HepG2 (cell line): ENCODE measurements around the gene TEAD3. TPM values are rescaled to one million over a fixed set of nuclear protein-coding genes. Genes with fewer than 3 reads are reported as not detected.

Experiments
- ATAC-seq: fragments of 200-7000 bp; cut with Tn5 transposase; 3 replicates; pipeline ENCODE4 v1.9.1; 2020; ENCODE audit warnings: mild to moderate bottlenecking, moderate library complexity
- BruUV-seq: library from RNA; stranded (reverse); fragments of 400-500 nt; replicated peaks from 2 replicates; lab custom pipeline; 2021; lab: Mats Ljungman, UMichigan
- CTCF ChIA-PET: fragments of 300-600 bp; formaldehyde crosslinking; extraction: SDS; loops from one replicate; lab custom pipeline; 2021; ENCODE audit warnings: low total read pairs, inconsistent platforms, low intra/inter-chr PET ratio; lab: Yijun Ruan, JAX
- POLR2A ChIA-PET: fragments of 350-600 bp; sonication (Branson Sonifier 250); formaldehyde crosslinking; loops from one replicate; lab custom pipeline; 2020; ENCODE audit warnings: antibody characterized with exemption, inconsistent platforms; lab: Yijun Ruan, JAX
- DNase-seq: peaks from one replicate; pipeline ENCODE4 v3.0.0-alpha.2; 2015; ENCODE audit warnings: low spot score
- FAIRE-seq: peaks from 3 replicates; lab custom pipeline; 2011; peaks lifted over from hg19 to GRCh38; lab: Jason Lieb, UNC
- H2AFZ ChIP-seq: one replicate; pipeline ENCODE4 v1.6.1; 2011; ENCODE audit warnings: low read length, inconsistent platforms
- H3K27ac ChIP-seq: fragments of 300-600 bp; 3 replicates; pipeline ENCODE4 v1.8.0; 2011; ENCODE audit warnings: mixed run types, mild to moderate bottlenecking, mixed read lengths, low read length, inconsistent platforms; ENCODE audit not compliant: insufficient read depth; ENCODE audit errors: extremely low read length
- H3K27me3 ChIP-seq, 2 experiments: fragments of 200-600 bp in 1 of 2; 2 replicates in 1 of 2; 3 replicates in 1 of 2; pipeline versions ENCODE4 v1.6.0 to v1.8.0; 2011; ENCODE audit warnings: low read length in 2 of 2, mild to moderate bottlenecking in 2 of 2, moderate library complexity in 2 of 2, inconsistent platforms in 1 of 2; ENCODE audit not compliant: insufficient read depth in 2 of 2, control insufficient read depth in 1 of 2
- H3K36me3 ChIP-seq, 2 experiments: fragments of 200-600 bp in 1 of 2; replicated peaks in 1 of 2; 2 replicates in 1 of 2; 3 replicates in 1 of 2; pipeline versions ENCODE4 v1.5.1 to v1.8.0; 2011; ENCODE audit warnings: low read length in 2 of 2, inconsistent platforms in 1 of 2; ENCODE audit not compliant: insufficient read depth in 2 of 2, control insufficient read depth in 1 of 2
- H3K4me1 ChIP-seq: 2 replicates; pipeline ENCODE4 v1.5.1; 2012; ENCODE audit warnings: low read length, inconsistent platforms; ENCODE audit not compliant: insufficient read depth
- H3K4me2 ChIP-seq: 2 replicates; pipeline ENCODE4 v1.6.0; 2011; ENCODE audit warnings: low read depth, low read length, inconsistent platforms
- H3K4me3 ChIP-seq, 3 experiments: fragments of 200-600 bp in 1 of 3; sonication (generic), shearing (Covaris generic) in 1 of 3; replicated peaks in 1 of 3; 2 replicates each; pipeline ENCODE4 v1.5.1; 2011 to 2016; ENCODE audit warnings: low read length in 3 of 3, inconsistent platforms in 2 of 3, low read depth in 2 of 3, mild to moderate bottlenecking in 2 of 3, control low read depth in 1 of 3, mixed read lengths in 1 of 3; ENCODE audit not compliant: insufficient read depth in 1 of 3
- H3K79me2 ChIP-seq: one replicate; pipeline ENCODE4 v1.6.1; 2011; ENCODE audit warnings: low read length, inconsistent platforms; ENCODE audit not compliant: insufficient read depth
- H3K9ac ChIP-seq: 2 replicates; pipeline ENCODE4 v1.6.0; 2011; ENCODE audit warnings: mild to moderate bottlenecking, low read depth, low read length, inconsistent platforms; ENCODE audit not compliant: insufficient read depth
- H3K9me3 ChIP-seq: 2 replicates; pipeline ENCODE4 v1.5.1; 2012; ENCODE audit warnings: mild to moderate bottlenecking, low read length
- H4K20me1 ChIP-seq: 2 replicates; pipeline ENCODE4 v1.6.0; 2011; ENCODE audit warnings: inconsistent platforms, mild to moderate bottlenecking, low read length, moderate library complexity; ENCODE audit not compliant: insufficient read depth
- NONO ChIP-seq, 2 experiments: fragments of 450-650 bp in 1 of 2; sonication (generic) in 1 of 2; formaldehyde crosslinking in 1 of 2; IDR thresholded peaks in 1 of 2; conservative IDR thresholded peaks in 1 of 2; 2 replicates each; pipeline versions ENCODE4 v1.6.1 to v1.8.0; 2017 to 2022; ENCODE audit warnings: mild to moderate bottlenecking in 1 of 2, missing genetic modification reagents in 1 of 2, moderate library complexity in 1 of 2
- POLR2G ChIP-seq: fragments of 200-400 bp; formaldehyde crosslinking; IDR thresholded peaks from 2 replicates; pipeline ENCODE4 v1.6.1; 2018; ENCODE audit warnings: mild to moderate bottlenecking, low read depth, low read length, moderate library complexity
- SRSF1 ChIP-seq: fragments of 200-400 bp; formaldehyde crosslinking; optimal IDR thresholded peaks from 2 replicates; pipeline ENCODE3; 2017; ENCODE audit warnings: mild to moderate bottlenecking, low read depth, low read length, moderate library complexity
- TBX3 ChIP-seq: fragments of 450-650 bp; IDR thresholded peaks from 2 replicates; pipeline ENCODE4 v1.6.1; 2017; ENCODE audit warnings: antibody characterized with exemption, mild to moderate bottlenecking, inconsistent platforms, borderline replicate concordance
- ZNF503 ChIP-seq: sonication (generic); formaldehyde crosslinking; IDR thresholded peaks from 2 replicates; pipeline ENCODE4 v1.4.0; 2020; ENCODE audit warnings: missing genetic modification reagents
- ZNF687 ChIP-seq: sonication (generic); formaldehyde crosslinking; IDR thresholded peaks from 2 replicates; pipeline ENCODE4 v1.5.1; 2020; ENCODE audit warnings: mild to moderate bottlenecking, missing genetic modification reagents, moderate library complexity
- ZNF724P ChIP-seq: sonication (generic); formaldehyde crosslinking; IDR thresholded peaks from 2 replicates; pipeline ENCODE4 v1.8.0; 2022; ENCODE audit warnings: missing genetic modification reagents, borderline replicate concordance
- WGBS: methylation state at CpG from one replicate; pipeline ENCODE4 v1.1.6; 2017; ENCODE audit warnings: low lambda C conversion rate; 5-methylcytosine and 5-hydroxymethylcytosine counted together
- in situ Hi-C: cut with HindIII; loops from 2 replicates; pipeline ENCODE4 v1.10.0; 2017; ENCODE audit warnings: low pct_unique_long_range_greater_than_20kb; ENCODE audit not compliant: extremely low pct_ligation_motif_present
- intact Hi-C: fragments of 100-400 bp; cut with micrococcal nuclease; formaldehyde crosslinking; loops from one replicate; pipeline ENCODE4 v1.10.0; 2022; ENCODE audit not compliant: unreplicated experiment
- polyA plus RNA-seq, 8 experiments: library from polyadenylated mRNA; depleted of rRNA in 3 of 8; stranded (reverse) in 7 of 8; unstranded in 1 of 8; fragments of >200 nt; fragmentation: Illumina TruSeq in 4 of 8; extraction: Trizol in 4 of 8; gene quantifications; 2 replicates each; pipeline versions ENCODE4 v1.2.1 to v1.2.3, GENCODE V29; 2011 to 2016; ENCODE audit warnings: low read depth in 4 of 8, missing spikeins in 1 of 8, mixed read lengths in 1 of 8; ENCODE audit not compliant: insufficient read depth in 1 of 8
- total RNA-seq, 5 experiments: library from RNA; depleted of rRNA; stranded (reverse); fragments of >200 nt; fragmentation: Illumina TruSeq; extraction: Trizol; gene quantifications; 2 replicates each; pipeline ENCODE4 v1.2.3, GENCODE V29; 2016; ENCODE audit warnings: low read depth in 1 of 5
- TF ChIP-seq, protein P1 (sequence below): sonication (generic); formaldehyde crosslinking; IDR thresholded peaks from 2 replicates; pipeline ENCODE4 v1.4.0; 2020; ENCODE audit warnings: missing genetic modification reagents

The TEAD3 gene
- total and polyA plus RNA-seq, 2 of the 13 experiments (the other 11 are each of a cell fraction or from before 2014, with no cell fraction given), result 15.1 to 16.5 TPM

DNA sequence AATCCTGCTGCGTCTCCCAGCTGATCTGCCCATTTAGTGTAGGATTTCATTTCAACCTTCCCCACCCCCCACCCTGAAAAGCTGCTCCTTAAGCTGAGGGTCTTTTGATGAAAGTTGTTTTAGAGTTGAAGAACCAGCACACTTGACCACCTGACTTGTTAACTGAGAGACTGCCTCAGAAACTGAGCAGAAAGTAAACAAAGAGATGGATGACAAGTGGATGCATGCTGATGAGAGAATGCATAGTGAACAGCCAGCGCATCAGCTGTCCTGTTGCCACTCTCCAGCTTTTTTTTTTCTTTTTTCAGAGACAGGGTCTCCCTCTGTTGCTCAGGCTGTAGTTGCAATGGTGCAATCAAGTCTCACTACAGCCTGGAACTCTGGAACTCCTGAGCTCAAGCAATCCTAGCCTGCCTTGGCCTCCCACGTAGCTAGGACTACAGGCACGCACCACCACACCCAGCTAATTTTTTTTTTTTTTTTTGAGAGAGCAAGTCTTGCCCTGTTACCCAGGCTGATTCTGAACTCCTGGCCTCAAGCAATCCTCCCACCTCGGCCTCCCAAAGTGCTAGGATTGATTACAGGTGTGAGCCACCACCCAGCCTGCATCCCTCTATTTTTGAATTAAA, 19.2 kb downstream of the TEAD3 start (continued):
- TF ChIP-seq ZNF687 (CRISPR knock-in tag) (no peak), SRSF1 (no peak), NONO (IDR thresholded peaks at IDR 0.05) (no peak), NONO (CRISPR knock-in tag; conservative IDR thresholded peaks at IDR 0.05) (no peak)
- TF ChIP-seq, protein P1, sequence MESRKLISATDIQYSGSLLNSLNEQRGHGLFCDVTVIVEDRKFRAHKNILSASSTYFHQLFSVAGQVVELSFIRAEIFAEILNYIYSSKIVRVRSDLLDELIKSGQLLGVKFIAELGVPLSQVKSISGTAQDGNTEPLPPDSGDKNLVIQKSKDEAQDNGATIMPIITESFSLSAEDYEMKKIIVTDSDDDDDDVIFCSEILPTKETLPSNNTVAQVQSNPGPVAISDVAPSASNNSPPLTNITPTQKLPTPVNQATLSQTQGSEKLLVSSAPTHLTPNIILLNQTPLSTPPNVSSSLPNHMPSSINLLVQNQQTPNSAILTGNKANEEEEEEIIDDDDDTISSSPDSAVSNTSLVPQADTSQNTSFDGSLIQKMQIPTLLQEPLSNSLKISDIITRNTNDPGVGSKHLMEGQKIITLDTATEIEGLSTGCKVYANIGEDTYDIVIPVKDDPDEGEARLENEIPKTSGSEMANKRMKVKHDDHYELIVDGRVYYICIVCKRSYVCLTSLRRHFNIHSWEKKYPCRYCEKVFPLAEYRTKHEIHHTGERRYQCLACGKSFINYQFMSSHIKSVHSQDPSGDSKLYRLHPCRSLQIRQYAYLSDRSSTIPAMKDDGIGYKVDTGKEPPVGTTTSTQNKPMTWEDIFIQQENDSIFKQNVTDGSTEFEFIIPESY (CRISPR knock-in tag), result peak; percentile 81; the same call in 1 of the 2 replicates

GRCh38 chr6:35477028-35477427, 19.9 kb downstream of the TEAD3 start:
- ATAC-seq (no peak), FAIRE-seq (no peak), DNase-seq (peak; percentile 41)
- Histone ChIP-seq H2AFZ (no peak overlapping the region), H3K9me3 (no peaks in the 10 kb centered on the region), H3K36me3 (peaks cover 5 to 35% of the 10 kb centered on the region in 2 experiments; a peak in 4 of 5 replicates), H3K4me3 (no peak overlapping the region), H3K27me3 (no peaks in the 10 kb centered on the region), H3K4me1 (peaks cover 26% of the 10 kb centered on the region), H3K9ac (no peak overlapping the region), H3K79me2 (no peaks in the 10 kb centered on the region), H3K4me2 (no peak overlapping the region), H4K20me1 (peaks cover 16% of the 10 kb centered on the region), H3K27ac (no peak overlapping the region)
- intact Hi-C loops (no loop called here), in situ Hi-C loops (no loop called here)
- ChIA-PET POLR2A (interaction anchor here (1.4 to 9.7 kb wide), 3 partner anchors 9 to 20 kb away, joined by 3 to 88 read pairs (median 6); partner anchors contain the start of genes RPL10A and TEAD3), CTCF (no interaction called here)
- WGBS, result 67% methylated on average over 7 of the region's 8 CpGs
- BruUV-seq, result no TSS peak
- TF ChIP-seq POLR2G (no peak), ZNF687 (CRISPR knock-in tag) (peak; percentile 52; the same call in 1 of the 2 replicates), ZNF503 (CRISPR knock-in tag) (no peak), TBX3 (no peak), ZNF724P (no peak)
